ENCODE measurements around the gene TMEM151B. TPM values are rescaled to one million over a fixed set of nuclear protein-coding genes. Genes with fewer than 3 reads are reported as not detected.

TMEM151B gene
- total and polyA plus RNA-seq, 2 of the 13 experiments (the other 11 are each of a cell fraction or from before 2014, with no cell fraction given), result not detected

DNA sequence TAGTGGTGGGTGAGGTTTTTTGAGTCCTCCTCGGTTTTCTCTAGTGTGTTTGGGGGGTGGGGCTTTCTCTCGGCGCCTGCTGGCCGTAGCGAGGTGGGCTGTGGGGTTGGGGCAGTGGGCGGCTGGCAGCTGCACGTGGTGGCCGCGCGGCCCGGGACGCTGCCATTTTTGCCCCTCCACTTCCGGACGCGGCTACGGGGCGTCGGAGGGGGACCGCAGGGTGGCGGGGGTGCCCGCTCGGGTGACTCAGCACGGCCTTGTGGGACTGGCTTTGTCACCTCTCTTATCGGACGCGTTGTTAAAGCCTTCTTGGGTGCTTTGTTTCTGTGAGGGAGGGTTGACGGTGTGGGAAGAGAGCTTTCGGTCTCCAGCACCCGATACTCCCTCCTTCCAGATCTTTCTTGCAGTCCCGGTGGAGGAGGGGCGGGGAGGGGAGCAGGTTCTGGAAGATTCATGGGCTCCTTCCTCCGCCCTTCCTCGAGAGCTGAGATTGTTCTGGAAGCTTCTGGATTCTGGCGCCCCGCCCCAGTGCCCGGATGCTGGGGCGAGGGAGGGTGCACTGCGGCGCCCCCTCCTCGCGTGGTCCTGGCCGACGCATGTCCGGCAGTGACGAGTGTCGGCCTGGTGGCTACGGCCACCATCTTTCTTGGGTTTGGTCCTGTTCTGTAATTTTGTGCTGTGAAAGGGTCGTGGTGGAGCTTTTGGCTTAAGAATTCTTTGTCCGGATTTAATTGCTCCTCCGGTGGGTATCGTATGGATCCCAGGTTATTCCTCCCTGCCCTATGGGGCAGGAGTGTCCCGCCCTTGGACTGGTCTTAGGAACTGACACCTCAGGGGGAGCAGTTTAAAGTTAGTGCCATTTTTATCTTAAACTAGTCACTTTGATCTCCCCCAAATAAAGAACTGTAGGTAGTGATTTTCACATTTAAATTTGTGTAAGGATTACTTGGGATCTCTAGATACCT lies 22.6 kb upstream of the TMEM151B start:
- Histone ChIP-seq H3K4me2 (ENCODE audit: low read depth, low read length) (peak overlapping the region; percentile 85), H3K9ac (ENCODE audit: insufficient read depth, low read depth, low read length) (peak overlapping the region; percentile 99), H2AFZ (ENCODE audit: low read length) (no peak overlapping the region), H3K9me3 (ENCODE audit: low read length) (no peaks in the 10 kb centered on the region), H3K36me3 (replicated peaks in 1 of 2; ENCODE audit: control insufficient read depth in 1 of 2, insufficient read depth in 2 of 2, low read length in 2 of 2) (peaks cover 24 to 45% of the 10 kb centered on the region in 2 experiments), H3K79me2 (ENCODE audit: insufficient read depth, low read length) (peaks cover 54% of the 10 kb centered on the region), H3K27me3 (ENCODE audit: control insufficient read depth in 1 of 2, insufficient read depth in 2 of 2, low read length in 2 of 2) (no peaks in the 10 kb centered on the region; a peak in 1 of 5 replicates), H4K20me1 (ENCODE audit: insufficient read depth, low read length) (peaks cover 56% of the 10 kb centered on the region), H3K27ac (ENCODE audit: extremely low read length, insufficient read depth, low read length) (peak overlapping the region; percentile 96), H3K4me3 (replicated peaks in 1 of 3; ENCODE audit: insufficient read depth in 1 of 3, low read depth in 2 of 3, low read length in 3 of 3) (peak overlapping the region; percentile 81 to 97 (median 87)), H3K4me1 (ENCODE audit: insufficient read depth, low read length) (peaks cover 70% of the 10 kb centered on the region)
- ATAC-seq (peak; percentile 13), FAIRE-seq (no peak), DNase-seq (ENCODE audit: low spot score) (peak; percentile 36)
- CTCF ChIA-PET (ENCODE audit: low intra/inter-chr PET ratio, low total read pairs), result no interaction called here
- BruUV-seq (replicated peaks), result TSS peak; percentile 52
- POLR2A ChIA-PET, result interaction anchor here (1.0 to 8.4 kb wide), 36 partner anchors 8 to 621 kb away, joined by 3 to 264 read pairs (median 9); partner anchors contain the start of genes AARS2, GTPBP2, MRPL14 and SLC29A1
- intact Hi-C loops (cut with micrococcal nuclease; ENCODE audit: unreplicated experiment) (no loop called here), in situ Hi-C loops (cut with HindIII; ENCODE audit: extremely low pct_ligation_motif_present, low pct_unique_long_range_greater_than_20kb) (no loop called here)
- WGBS (ENCODE audit: low lambda C conversion rate), result 2% methylated on average over 32 of the region's 52 CpGs
- TF ChIP-seq ZSCAN31 (CRISPR knock-in tag; IDR thresholded peaks at IDR 0.05; ENCODE audit: low read depth) (no peak), ZSCAN29 (CRISPR knock-in tag; conservative IDR thresholded peaks at IDR 0.05) (no peak; the same call in 1 of the 2 replicates), ZNF619 (CRISPR knock-in tag; IDR thresholded peaks at IDR 0.05) (no peak), MEF2D (CRISPR knock-in tag; IDR thresholded peaks at IDR 0.05) (no peak), RARG (CRISPR knock-in tag; IDR thresholded peaks at IDR 0.05; ENCODE audit: low read depth) (0 out of 2 replicates have a peak, but pooled peaks have one; percentile 23), SAP130 (CRISPR knock-in tag; IDR thresholded peaks at IDR 0.05; ENCODE audit: low read depth) (peak; percentile 79), TMF1 (CRISPR knock-in tag; IDR thresholded peaks at IDR 0.05; ENCODE audit: low read depth) (no peak), HNF1A (IDR thresholded peaks at IDR 0.05; ENCODE audit: low read depth) (no peak), HNF1A (CRISPR knock-in tag; IDR thresholded peaks at IDR 0.05; ENCODE audit: borderline replicate concordance) (peak; percentile 12; the same call in 1 of the 2 replicates)
- TF ChIP-seq, protein P1, sequence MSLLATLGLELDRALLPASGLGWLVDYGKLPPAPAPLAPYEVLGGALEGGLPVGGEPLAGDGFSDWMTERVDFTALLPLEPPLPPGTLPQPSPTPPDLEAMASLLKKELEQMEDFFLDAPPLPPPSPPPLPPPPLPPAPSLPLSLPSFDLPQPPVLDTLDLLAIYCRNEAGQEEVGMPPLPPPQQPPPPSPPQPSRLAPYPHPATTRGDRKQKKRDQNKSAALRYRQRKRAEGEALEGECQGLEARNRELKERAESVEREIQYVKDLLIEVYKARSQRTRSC (CRISPR knock-in tag; IDR thresholded peaks at IDR 0.05; ENCODE audit: low read depth), result no peak
- TF ChIP-seq, protein P2, sequence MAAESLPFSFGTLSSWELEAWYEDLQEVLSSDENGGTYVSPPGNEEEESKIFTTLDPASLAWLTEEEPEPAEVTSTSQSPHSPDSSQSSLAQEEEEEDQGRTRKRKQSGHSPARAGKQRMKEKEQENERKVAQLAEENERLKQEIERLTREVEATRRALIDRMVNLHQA (CRISPR knock-in tag; IDR thresholded peaks at IDR 0.05), result no peak
- TF ChIP-seq, protein P3, sequence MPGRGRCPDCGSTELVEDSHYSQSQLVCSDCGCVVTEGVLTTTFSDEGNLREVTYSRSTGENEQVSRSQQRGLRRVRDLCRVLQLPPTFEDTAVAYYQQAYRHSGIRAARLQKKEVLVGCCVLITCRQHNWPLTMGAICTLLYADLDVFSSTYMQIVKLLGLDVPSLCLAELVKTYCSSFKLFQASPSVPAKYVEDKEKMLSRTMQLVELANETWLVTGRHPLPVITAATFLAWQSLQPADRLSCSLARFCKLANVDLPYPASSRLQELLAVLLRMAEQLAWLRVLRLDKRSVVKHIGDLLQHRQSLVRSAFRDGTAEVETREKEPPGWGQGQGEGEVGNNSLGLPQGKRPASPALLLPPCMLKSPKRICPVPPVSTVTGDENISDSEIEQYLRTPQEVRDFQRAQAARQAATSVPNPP (CRISPR knock-in tag; IDR thresholded peaks at IDR 0.05), result 0 out of 2 replicates have a peak, but pooled peaks have one; percentile 49
- TF ChIP-seq, protein P4, sequence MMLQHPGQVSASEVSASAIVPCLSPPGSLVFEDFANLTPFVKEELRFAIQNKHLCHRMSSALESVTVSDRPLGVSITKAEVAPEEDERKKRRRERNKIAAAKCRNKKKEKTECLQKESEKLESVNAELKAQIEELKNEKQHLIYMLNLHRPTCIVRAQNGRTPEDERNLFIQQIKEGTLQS (CRISPR knock-in tag; IDR thresholded peaks at IDR 0.05), result no peak
- TF ChIP-seq, protein P5, sequence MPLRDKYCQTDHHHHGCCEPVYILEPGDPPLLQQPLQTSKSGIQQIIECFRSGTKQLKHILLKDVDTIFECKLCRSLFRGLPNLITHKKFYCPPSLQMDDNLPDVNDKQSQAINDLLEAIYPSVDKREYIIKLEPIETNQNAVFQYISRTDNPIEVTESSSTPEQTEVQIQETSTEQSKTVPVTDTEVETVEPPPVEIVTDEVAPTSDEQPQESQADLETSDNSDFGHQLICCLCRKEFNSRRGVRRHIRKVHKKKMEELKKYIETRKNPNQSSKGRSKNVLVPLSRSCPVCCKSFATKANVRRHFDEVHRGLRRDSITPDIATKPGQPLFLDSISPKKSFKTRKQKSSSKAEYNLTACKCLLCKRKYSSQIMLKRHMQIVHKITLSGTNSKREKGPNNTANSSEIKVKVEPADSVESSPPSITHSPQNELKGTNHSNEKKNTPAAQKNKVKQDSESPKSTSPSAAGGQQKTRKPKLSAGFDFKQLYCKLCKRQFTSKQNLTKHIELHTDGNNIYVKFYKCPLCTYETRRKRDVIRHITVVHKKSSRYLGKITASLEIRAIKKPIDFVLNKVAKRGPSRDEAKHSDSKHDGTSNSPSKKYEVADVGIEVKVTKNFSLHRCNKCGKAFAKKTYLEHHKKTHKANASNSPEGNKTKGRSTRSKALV (CRISPR knock-in tag; IDR thresholded peaks at IDR 0.05), result no peak

Data from HepG2 (cell line).